ENCODE results near the gene FBXL5. TPM values are rescaled to one million over a fixed set of nuclear protein-coding genes. Genes with fewer than 3 reads are reported as not detected.

The FBXL5 gene
- total RNA-seq, 4 donors from 2014 or later: 154 to 246 (median 212) TPM

GRCh38 chr4:15676899-15677298, 21.7 kb upstream of the FBXL5 start:
- intact Hi-C loops (cut with DNase I): no loop called here
- Histone ChIP-seq H3K36me3 (no peaks in the 10 kb centered on the region), H3K4me1 (peaks cover 0 to 4% of the 10 kb centered on the region in 2 donors), H3K27ac (no peak overlapping the region), H3K4me3 (replicated peaks in 1 of 3) (no peak overlapping the region), H3K27me3 (no peaks in the 10 kb centered on the region), H3K9me3 (no peaks in the 10 kb centered on the region)
- WGBS, 2 donors: 96 to 98% methylated on average over 6 of the region's 6 CpGs
- no peak for DNase-seq
- TF ChIP-seq CTCF (IDR thresholded peaks at IDR 0.05) (no peak), POLR2A (IDR thresholded peaks at IDR 0.05) (no peak)

GRCh38 chr4:15676039-15676438, 20.9 kb upstream of the FBXL5 start:
- no peaks in the 10 kb centered on the region for H3K9me3 ChIP-seq
- no peaks in the 10 kb centered on the region for H3K27me3 ChIP-seq
- H3K4me3 ChIP-seq (replicated peaks in 1 of 3): no peak overlapping the region
- no peak for DNase-seq
- intact Hi-C loops (cut with DNase I): no loop called here
- H3K27ac ChIP-seq: no peak overlapping the region
- H3K36me3 ChIP-seq: no peaks in the 10 kb centered on the region
- TF ChIP-seq POLR2A (IDR thresholded peaks at IDR 0.05) (no peak), CTCF (IDR thresholded peaks at IDR 0.05) (no peak)
- peaks cover 0 to 1% of the 10 kb centered on the region in 2 donors for H3K4me1 ChIP-seq
- 94 to 98% methylated on average over 1 of the region's 1 CpG for WGBS, 2 donors

- Histone ChIP-seq H3K27me3 (no peaks in the 10 kb centered on the region), H3K9me3 (no peaks in the 10 kb centered on the region), H3K36me3 (no peaks in the 10 kb centered on the region), H3K4me1 (no peaks in the 10 kb centered on the region), H3K4me3 (replicated peaks in 1 of 3) (no peak overlapping the region), H3K27ac (no peak overlapping the region)
- TF ChIP-seq POLR2A (IDR thresholded peaks at IDR 0.05): no peak
- no peak for TF ChIP-seq CTCF (IDR thresholded peaks at IDR 0.05)
- intact Hi-C loops (cut with DNase I): no loop called here
- no peak for DNase-seq
- 91 to 95% methylated on average over 3 of the region's 3 CpGs for WGBS, 2 donors
These were observed 20.2 kb upstream of the FBXL5 start for GRCh38 chr4:15675356-15675755.

GRCh38 chr4:15674926-15675325, 19.8 kb upstream of the FBXL5 start:
- intact Hi-C loops (cut with DNase I): no loop called here
- H3K4me3 ChIP-seq (replicated peaks in 1 of 3): no peak overlapping the region
- no peak for DNase-seq
- WGBS, 2 donors: 94 to 96% methylated on average over 4 of the region's 4 CpGs
- no peaks in the 10 kb centered on the region for H3K9me3 ChIP-seq
- H3K36me3 ChIP-seq: no peaks in the 10 kb centered on the region
- H3K27ac ChIP-seq: no peak overlapping the region
- TF ChIP-seq POLR2A (IDR thresholded peaks at IDR 0.05): no peak
- TF ChIP-seq CTCF (IDR thresholded peaks at IDR 0.05): no peak
- no peaks in the 10 kb centered on the region for H3K4me1 ChIP-seq
- no peaks in the 10 kb centered on the region for H3K27me3 ChIP-seq

- H3K27me3 ChIP-seq: no peaks in the 10 kb centered on the region
- no peaks in the 10 kb centered on the region for H3K4me1 ChIP-seq
- no peak overlapping the region for H3K27ac ChIP-seq
- no peaks in the 10 kb centered on the region for H3K9me3 ChIP-seq
- no peak for TF ChIP-seq CTCF (IDR thresholded peaks at IDR 0.05)
- no peak for TF ChIP-seq POLR2A (IDR thresholded peaks at IDR 0.05)
- DNase-seq: no peak
- H3K36me3 ChIP-seq: no peaks in the 10 kb centered on the region
- H3K4me3 ChIP-seq (replicated peaks in 1 of 3): no peak overlapping the region
- 92% methylated on average over 2 of the region's 2 CpGs for WGBS, 2 donors
- intact Hi-C loops (cut with DNase I): no loop called here
These were observed 18.9 kb upstream of the FBXL5 start for GRCh38 chr4:15674046-15674445.

Data from thyroid gland (tissue), 4 donors.